H9 (cell line): ENCODE data around the gene DIPK1B. TPM values are rescaled to one million over a fixed set of nuclear protein-coding genes. Genes with fewer than 3 reads are reported as not detected.

Experiments used
- DNase-seq: peaks from one replicate; pipeline ENCODE4 v3.0.0-alpha.2; 2017
- H2AFZ ChIP-seq: one replicate; pipeline ENCODE4 v1.6.1; 2013; ENCODE audit warnings: mild to moderate bottlenecking, low read length, control low read depth, moderate library complexity
- H2AK5ac ChIP-seq: 2 replicates; pipeline ENCODE4 v1.6.1; 2013; ENCODE audit warnings: low read length, control low read depth, mixed read lengths; ENCODE audit not compliant: insufficient read length
- H2BK120ac ChIP-seq: one replicate; pipeline ENCODE4 v1.6.1; 2013; ENCODE audit warnings: low read depth, mild to moderate bottlenecking, low read length, control low read depth, inconsistent platforms; ENCODE audit not compliant: poor library complexity, severe bottlenecking
- H2BK12ac ChIP-seq: 2 replicates; pipeline ENCODE4 v1.6.1; 2013; ENCODE audit warnings: low read length, control low read depth, mixed read lengths, low read depth; ENCODE audit not compliant: insufficient read length
- H2BK15ac ChIP-seq: 2 replicates; pipeline ENCODE4 v1.6.1; 2013; ENCODE audit warnings: low read depth, low read length, control low read depth
- H2BK20ac ChIP-seq: one replicate; pipeline ENCODE4 v1.6.1; 2013; ENCODE audit warnings: low read depth, mild to moderate bottlenecking, low read length, control low read depth, inconsistent platforms; ENCODE audit not compliant: poor library complexity, severe bottlenecking
- H2BK5ac ChIP-seq: 2 replicates; pipeline ENCODE4 v1.6.1; 2013; ENCODE audit warnings: low read length, control low read depth, mixed read lengths; ENCODE audit not compliant: insufficient read length
- H3K14ac ChIP-seq: 2 replicates; pipeline ENCODE4 v1.6.1; 2013; ENCODE audit warnings: low read length, control low read depth; ENCODE audit not compliant: insufficient read depth
- H3K18ac ChIP-seq: 2 replicates; pipeline ENCODE4 v1.6.1; 2013; ENCODE audit warnings: low read depth, mild to moderate bottlenecking, mixed read lengths, low read length, control low read depth; ENCODE audit not compliant: insufficient read length
- H3K23ac ChIP-seq: 2 replicates; pipeline ENCODE4 v1.6.1; 2013; ENCODE audit warnings: low read length, control low read depth, mixed read lengths, low read depth; ENCODE audit not compliant: insufficient read length
- H3K23me2 ChIP-seq: 2 replicates; pipeline ENCODE4 v1.6.1; 2013; ENCODE audit warnings: low read depth, mild to moderate bottlenecking, mixed read lengths, low read length, control low read depth; ENCODE audit not compliant: insufficient read length, poor library complexity, severe bottlenecking
- H3K27ac ChIP-seq: 2 replicates; pipeline ENCODE4 v1.5.1; 2013; ENCODE audit warnings: low read length, control low read depth, mixed read lengths, low read depth; ENCODE audit not compliant: insufficient read length
- H3K27me3 ChIP-seq: 2 replicates; pipeline ENCODE4 v1.6.1; 2013; ENCODE audit warnings: low read length, control low read depth, inconsistent platforms; ENCODE audit not compliant: insufficient read depth
- H3K4ac ChIP-seq: 2 replicates; pipeline ENCODE4 v1.6.1; 2013; ENCODE audit warnings: low read depth, mild to moderate bottlenecking, control low read depth, inconsistent platforms, low read length, moderate library complexity
- H3K4me1 ChIP-seq: 2 replicates; pipeline ENCODE4 v1.6.1; 2013; ENCODE audit warnings: low read length, control low read depth, inconsistent platforms; ENCODE audit not compliant: insufficient read depth
- H3K4me2 ChIP-seq: 2 replicates; pipeline ENCODE4 v1.6.1; 2013; ENCODE audit warnings: low read length, control low read depth, mixed read lengths; ENCODE audit not compliant: insufficient read length, insufficient read depth
- H3K56ac ChIP-seq: 2 replicates; pipeline ENCODE4 v1.6.1; 2013; ENCODE audit warnings: low read depth, mild to moderate bottlenecking, mixed read lengths, low read length, control low read depth; ENCODE audit not compliant: insufficient read length
- H3K79me1 ChIP-seq: 2 replicates; pipeline ENCODE4 v1.6.1; 2013; ENCODE audit warnings: low read depth, mild to moderate bottlenecking, moderate library complexity, low read length, control low read depth, inconsistent platforms; ENCODE audit not compliant: insufficient read depth, poor library complexity, severe bottlenecking
- H3K79me2 ChIP-seq: 2 replicates; pipeline ENCODE4 v1.6.1; 2013; ENCODE audit warnings: low read length, control low read depth, inconsistent platforms; ENCODE audit not compliant: insufficient read depth
- H3K9ac ChIP-seq: 2 replicates; pipeline ENCODE4 v1.6.1; 2013; ENCODE audit warnings: low read length, control low read depth, mixed read lengths; ENCODE audit not compliant: insufficient read length; ENCODE audit errors: extremely low read depth
- H3K9me3 ChIP-seq: one replicate; pipeline ENCODE4 v1.6.1; 2013; ENCODE audit warnings: low read depth, low read length, inconsistent platforms; ENCODE audit not compliant: control insufficient read depth
- H3T11ph ChIP-seq: one replicate; pipeline ENCODE4 v1.6.1; 2013; ENCODE audit warnings: mild to moderate bottlenecking, low read length, control low read depth, inconsistent platforms
- H4K20me1 ChIP-seq: one replicate; pipeline ENCODE4 v1.6.1; 2013; ENCODE audit not compliant: control insufficient read depth, insufficient read length, insufficient read depth
- H4K5ac ChIP-seq: 2 replicates; pipeline ENCODE4 v1.6.1; 2013; ENCODE audit warnings: low read depth, mild to moderate bottlenecking, mixed read lengths, low read length, control low read depth; ENCODE audit not compliant: insufficient read length
- H4K8ac ChIP-seq: replicated peaks from 2 replicates; pipeline ENCODE4 v1.6.1; 2013; ENCODE audit warnings: low read length, control low read depth, mixed read lengths, low read depth; ENCODE audit not compliant: insufficient read length
- H4K91ac ChIP-seq: 2 replicates; pipeline ENCODE4 v1.6.1; 2013; ENCODE audit warnings: low read depth, mild to moderate bottlenecking, moderate library complexity, mixed read lengths, low read length, control low read depth; ENCODE audit not compliant: insufficient read length
- H3K27ac Mint-ChIP-seq, 3 experiments: 2 replicates in 2 of 3; 3 replicates in 1 of 3; pipeline ENCODE4 v1.8.0; 2020 to 2021; ENCODE audit warnings: mixed read lengths in 3 of 3, mild to moderate bottlenecking in 1 of 3, moderate library complexity in 1 of 3
- H3K27me3 Mint-ChIP-seq: 2 replicates; pipeline ENCODE4 v1.8.0; 2021; ENCODE audit warnings: low read depth, mild to moderate bottlenecking, moderate library complexity, mixed read lengths
- H3K36me3 Mint-ChIP-seq, 3 experiments: 2 replicates in 2 of 3; 3 replicates in 1 of 3; pipeline ENCODE4 v1.8.0; 2020 to 2021; ENCODE audit warnings: low read depth in 3 of 3, mixed read lengths in 3 of 3; ENCODE audit not compliant: insufficient read depth in 1 of 3
- H3K4me1 Mint-ChIP-seq, 2 experiments: 2 replicates each; pipeline ENCODE4 v1.8.0; 2020; ENCODE audit warnings: mixed read lengths in 2 of 2
- H3K4me3 Mint-ChIP-seq, 2 experiments: 2 replicates in 1 of 2; 3 replicates in 1 of 2; pipeline ENCODE4 v1.8.0; 2020 to 2021; ENCODE audit warnings: mild to moderate bottlenecking in 2 of 2, mixed read lengths in 2 of 2, moderate library complexity in 1 of 2
- H3K9me3 Mint-ChIP-seq, 2 experiments: 2 replicates in 1 of 2; 3 replicates in 1 of 2; pipeline ENCODE4 v1.8.0; 2020; ENCODE audit warnings: mild to moderate bottlenecking in 2 of 2, mixed read lengths in 2 of 2, moderate library complexity in 1 of 2
- WGBS: extraction: QIAGEN DNeasy Blood & Tissue Kit; methylation state at CpG from one replicate; pipeline ENCODE4 v1.1.7; 2013; ENCODE audit warnings: missing lambda C conversion rate, low lambda C conversion rate, mixed read lengths; ENCODE audit not compliant: insufficient read length; ENCODE audit errors: extremely low coverage; 5-methylcytosine and 5-hydroxymethylcytosine counted together
- total RNA-seq: library from RNA; stranded (reverse); gene quantifications from 2 replicates; pipeline ENCODE4 v1.2.1, GENCODE V29; 2021
- TF ChIP-seq, protein P1 (sequence below): fragments of 200-600 bp; sonication (generic); conservative IDR thresholded peaks from 3 replicates; pipeline ENCODE4 v1.8.0; 2021; ENCODE audit warnings: antibody characterized with exemption, mild to moderate bottlenecking

Gene DIPK1B
- total RNA-seq, 1 experiment from 2014 or later, result 40.3 TPM

DNA sequence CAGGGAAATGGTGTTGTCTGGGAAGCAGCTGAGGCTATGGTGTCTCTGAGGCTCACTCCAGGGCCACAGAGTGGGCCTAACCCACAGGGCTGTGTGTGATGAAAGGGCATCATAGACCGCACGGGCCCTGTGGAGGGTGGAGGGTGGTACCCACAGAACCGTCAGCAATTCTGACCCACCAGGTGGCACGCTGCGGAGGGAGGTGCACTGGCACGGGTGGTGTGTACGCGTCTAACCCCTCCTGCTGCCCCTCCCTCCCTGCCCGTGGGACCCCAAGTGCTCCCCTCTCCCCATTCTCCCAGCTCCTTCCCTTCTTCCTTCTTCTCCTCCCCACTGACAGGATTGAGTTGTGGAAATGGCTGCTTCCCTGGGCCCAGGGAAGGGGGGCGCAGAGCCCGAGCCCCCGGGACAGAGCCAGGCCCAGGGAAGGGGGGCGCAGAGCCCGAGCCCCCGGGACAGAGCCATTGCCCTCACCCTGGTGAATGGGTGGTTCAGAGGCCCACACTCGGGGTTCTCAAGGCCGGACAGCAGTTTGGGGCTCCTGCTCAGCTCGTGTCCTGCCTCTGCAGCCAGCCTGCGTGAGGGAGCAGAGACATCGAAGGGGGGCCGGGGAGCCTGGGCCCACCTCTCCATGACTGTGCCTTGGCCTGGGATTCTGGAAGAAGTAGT is 23.6 kb downstream of the DIPK1B start:
- Histone ChIP-seq H3K23ac (no peak overlapping the region), H2BK5ac (no peak overlapping the region), H4K8ac (no peak overlapping the region), H3K23me2 (no peaks in the 10 kb centered on the region), H3K18ac (no peak overlapping the region), H3K9ac (no peak overlapping the region), H3K4me1 (no peaks in the 10 kb centered on the region), H3K14ac (no peak overlapping the region), H3K79me1 (no peaks in the 10 kb centered on the region), H2BK12ac (no peak overlapping the region), H3K4ac (no peak overlapping the region), H2BK15ac (no peak overlapping the region), H3T11ph (no peak overlapping the region), H3K56ac (no peak overlapping the region), H3K4me2 (no peak overlapping the region), H3K9me3 (no peaks in the 10 kb centered on the region), H2AFZ (no peak overlapping the region), H2BK20ac (no peak overlapping the region), H3K79me2 (no peaks in the 10 kb centered on the region), H4K20me1 (no peaks in the 10 kb centered on the region), H4K91ac (no peak overlapping the region), H2BK120ac (no peak overlapping the region), H2AK5ac (no peak overlapping the region), H3K27me3 (no peaks in the 10 kb centered on the region), H4K5ac (no peak overlapping the region), H3K27ac (no peak overlapping the region)
- TF ChIP-seq, protein P1, sequence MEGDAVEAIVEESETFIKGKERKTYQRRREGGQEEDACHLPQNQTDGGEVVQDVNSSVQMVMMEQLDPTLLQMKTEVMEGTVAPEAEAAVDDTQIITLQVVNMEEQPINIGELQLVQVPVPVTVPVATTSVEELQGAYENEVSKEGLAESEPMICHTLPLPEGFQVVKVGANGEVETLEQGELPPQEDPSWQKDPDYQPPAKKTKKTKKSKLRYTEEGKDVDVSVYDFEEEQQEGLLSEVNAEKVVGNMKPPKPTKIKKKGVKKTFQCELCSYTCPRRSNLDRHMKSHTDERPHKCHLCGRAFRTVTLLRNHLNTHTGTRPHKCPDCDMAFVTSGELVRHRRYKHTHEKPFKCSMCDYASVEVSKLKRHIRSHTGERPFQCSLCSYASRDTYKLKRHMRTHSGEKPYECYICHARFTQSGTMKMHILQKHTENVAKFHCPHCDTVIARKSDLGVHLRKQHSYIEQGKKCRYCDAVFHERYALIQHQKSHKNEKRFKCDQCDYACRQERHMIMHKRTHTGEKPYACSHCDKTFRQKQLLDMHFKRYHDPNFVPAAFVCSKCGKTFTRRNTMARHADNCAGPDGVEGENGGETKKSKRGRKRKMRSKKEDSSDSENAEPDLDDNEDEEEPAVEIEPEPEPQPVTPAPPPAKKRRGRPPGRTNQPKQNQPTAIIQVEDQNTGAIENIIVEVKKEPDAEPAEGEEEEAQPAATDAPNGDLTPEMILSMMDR, result no peak
- Mint-ChIP-seq H3K36me3 (no peaks in the 10 kb centered on the region; a peak in 1 of 7 replicates), H3K4me1 (peaks cover 0 to 7% of the 10 kb centered on the region in 2 experiments; a peak in 3 of 4 replicates), H3K27me3 (peaks cover 13% of the 10 kb centered on the region), H3K9me3 (no peaks in the 10 kb centered on the region), H3K27ac (no peak overlapping the region), H3K4me3 (no peak overlapping the region)
- no peak for DNase-seq
- no CpG with 5 or more reads among the region's 21 CpGs for WGBS
